GM12878 (cell line): ENCODE measurements around the gene LMO7.

Source experiments
- JUNB ChIP-seq: IDR thresholded peaks from 2 replicates; pipeline ENCODE4 v1.6.1; 2016; ENCODE audit warnings: antibody characterized with exemption, mild to moderate bottlenecking
- POLR2A ChIP-seq: IDR thresholded peaks from 2 replicates; pipeline ENCODE4 v1.6.1; 2011; ENCODE audit warnings: low read depth, mild to moderate bottlenecking, low read length
- TF ChIP-seq, protein P1 (sequence below): IDR thresholded peaks from 2 replicates; pipeline ENCODE4 v1.6.1; 2011; ENCODE audit warnings: mild to moderate bottlenecking, low read depth, low read length, moderate library complexity; ENCODE audit not compliant: insufficient replicate concordance

DNA sequence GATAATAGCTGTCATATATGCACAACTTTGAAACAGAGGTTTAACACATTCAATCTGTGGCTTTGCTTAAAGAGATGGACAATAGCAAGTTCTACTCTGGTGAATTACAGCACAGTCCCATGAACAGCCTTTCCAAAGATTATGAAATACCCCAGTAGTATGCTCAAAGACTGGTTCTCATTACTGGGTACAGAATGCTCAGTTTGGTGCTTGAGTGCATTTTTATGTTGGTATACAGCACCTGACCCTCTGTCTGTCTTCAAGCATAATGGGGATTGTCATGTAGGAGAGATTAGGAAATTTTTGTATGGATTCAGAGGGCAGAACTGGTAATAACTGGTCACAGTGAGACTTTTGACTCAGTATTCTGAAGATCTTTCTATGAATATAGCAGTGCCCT, 7.6 kb downstream of the LMO7 start:
- TF ChIP-seq JUNB (no peak), POLR2A (no peak)
- TF ChIP-seq, protein P1, sequence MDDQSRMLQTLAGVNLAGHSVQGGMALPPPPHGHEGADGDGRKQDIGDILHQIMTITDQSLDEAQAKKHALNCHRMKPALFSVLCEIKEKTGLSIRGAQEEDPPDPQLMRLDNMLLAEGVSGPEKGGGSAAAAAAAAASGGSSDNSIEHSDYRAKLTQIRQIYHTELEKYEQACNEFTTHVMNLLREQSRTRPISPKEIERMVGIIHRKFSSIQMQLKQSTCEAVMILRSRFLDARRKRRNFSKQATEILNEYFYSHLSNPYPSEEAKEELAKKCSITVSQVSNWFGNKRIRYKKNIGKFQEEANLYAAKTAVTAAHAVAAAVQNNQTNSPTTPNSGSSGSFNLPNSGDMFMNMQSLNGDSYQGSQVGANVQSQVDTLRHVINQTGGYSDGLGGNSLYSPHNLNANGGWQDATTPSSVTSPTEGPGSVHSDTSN: no peak
